Osteocyte (in vitro differentiated cells): ENCODE data around the gene SPOUT1. TPM values are rescaled to one million over a fixed set of nuclear protein-coding genes. Genes with fewer than 3 reads are reported as not detected.

Experiments used
- DNase-seq: peaks from one replicate; pipeline ENCODE4 v3.0.0; 2021; ENCODE audit warnings: mixed read lengths; ENCODE audit not compliant: unreplicated experiment; ENCODE audit errors: extremely low spot score
- H3K27ac Mint-ChIP-seq: one replicate; pipeline ENCODE4 v1.8.0; 2021; ENCODE audit warnings: mild to moderate bottlenecking, mixed read lengths; ENCODE audit not compliant: unreplicated experiment
- H3K27me3 Mint-ChIP-seq: one replicate; pipeline ENCODE4 v1.8.0; 2021; ENCODE audit warnings: mixed read lengths; ENCODE audit not compliant: unreplicated experiment
- H3K36me3 Mint-ChIP-seq: one replicate; pipeline ENCODE4 v1.8.0; 2021; ENCODE audit warnings: mixed read lengths; ENCODE audit not compliant: unreplicated experiment
- H3K4me1 Mint-ChIP-seq: one replicate; pipeline ENCODE4 v1.8.0; 2021; ENCODE audit warnings: mixed read lengths; ENCODE audit not compliant: unreplicated experiment
- H3K4me3 Mint-ChIP-seq: one replicate; pipeline ENCODE4 v1.8.0; 2021; ENCODE audit warnings: mild to moderate bottlenecking, moderate library complexity, mixed read lengths; ENCODE audit not compliant: unreplicated experiment
- H3K9me3 Mint-ChIP-seq: one replicate; pipeline ENCODE4 v1.8.0; 2021; ENCODE audit warnings: mixed read lengths; ENCODE audit not compliant: unreplicated experiment
- total RNA-seq: library from RNA; stranded (reverse); gene quantifications from 2 replicates; pipeline ENCODE4 v1.2.1, GENCODE V29; 2021
- TF ChIP-seq, protein P1 (sequence below): fragments of 200-600 bp; sonication (generic); IDR thresholded peaks from 2 replicates; pipeline ENCODE4 v1.5.0; 2021; ENCODE audit warnings: antibody characterized with exemption, mild to moderate bottlenecking, moderate library complexity

The SPOUT1 gene
- total RNA-seq, 1 donor from 2014 or later: 34.8 TPM

DNA sequence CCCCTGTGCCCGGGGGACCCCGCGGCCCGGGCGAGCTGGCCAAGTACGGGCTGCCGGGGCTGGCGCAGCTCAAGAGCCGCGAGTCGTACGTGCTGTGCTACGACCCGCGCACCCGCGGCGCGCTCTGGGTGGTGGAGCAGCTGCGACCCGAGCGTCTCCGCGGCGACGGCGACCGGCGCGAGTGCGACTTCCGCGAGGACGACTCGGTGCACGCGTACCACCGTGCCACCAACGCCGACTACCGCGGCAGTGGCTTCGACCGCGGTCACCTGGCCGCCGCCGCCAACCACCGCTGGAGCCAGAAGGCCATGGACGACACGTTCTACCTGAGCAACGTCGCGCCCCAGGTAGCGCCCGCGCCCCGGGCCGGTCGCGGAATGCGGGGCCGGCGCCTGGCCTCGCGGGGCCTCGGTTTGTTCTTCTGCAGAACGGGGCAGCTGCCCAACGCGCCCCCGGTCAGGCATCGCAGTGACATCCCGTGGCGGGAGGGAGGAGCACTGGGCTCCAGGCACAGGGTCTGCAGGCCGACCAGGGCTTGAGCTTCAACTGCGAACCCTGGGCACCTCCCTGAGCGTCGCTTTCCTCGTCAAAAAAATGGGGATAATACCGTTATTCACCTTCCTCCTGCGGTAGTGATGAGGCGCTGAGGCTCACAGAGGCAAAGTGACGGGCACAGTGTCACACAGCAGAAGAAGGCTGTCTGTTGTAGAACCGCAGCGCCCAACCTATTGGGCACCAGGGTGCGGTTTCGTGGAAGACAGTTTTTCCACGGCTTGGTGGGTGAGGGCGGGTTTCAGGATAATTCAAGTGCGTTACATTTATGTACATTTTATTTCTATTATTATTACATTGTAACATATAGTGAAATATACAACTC is 10.5 kb downstream of the SPOUT1 start:
- H3K9me3 Mint-ChIP-seq: no peaks in the 10 kb centered on the region
- no peak for DNase-seq
- no peaks in the 10 kb centered on the region for H3K27me3 Mint-ChIP-seq
- peaks cover 13% of the 10 kb centered on the region for H3K4me1 Mint-ChIP-seq
- TF ChIP-seq, protein P1, sequence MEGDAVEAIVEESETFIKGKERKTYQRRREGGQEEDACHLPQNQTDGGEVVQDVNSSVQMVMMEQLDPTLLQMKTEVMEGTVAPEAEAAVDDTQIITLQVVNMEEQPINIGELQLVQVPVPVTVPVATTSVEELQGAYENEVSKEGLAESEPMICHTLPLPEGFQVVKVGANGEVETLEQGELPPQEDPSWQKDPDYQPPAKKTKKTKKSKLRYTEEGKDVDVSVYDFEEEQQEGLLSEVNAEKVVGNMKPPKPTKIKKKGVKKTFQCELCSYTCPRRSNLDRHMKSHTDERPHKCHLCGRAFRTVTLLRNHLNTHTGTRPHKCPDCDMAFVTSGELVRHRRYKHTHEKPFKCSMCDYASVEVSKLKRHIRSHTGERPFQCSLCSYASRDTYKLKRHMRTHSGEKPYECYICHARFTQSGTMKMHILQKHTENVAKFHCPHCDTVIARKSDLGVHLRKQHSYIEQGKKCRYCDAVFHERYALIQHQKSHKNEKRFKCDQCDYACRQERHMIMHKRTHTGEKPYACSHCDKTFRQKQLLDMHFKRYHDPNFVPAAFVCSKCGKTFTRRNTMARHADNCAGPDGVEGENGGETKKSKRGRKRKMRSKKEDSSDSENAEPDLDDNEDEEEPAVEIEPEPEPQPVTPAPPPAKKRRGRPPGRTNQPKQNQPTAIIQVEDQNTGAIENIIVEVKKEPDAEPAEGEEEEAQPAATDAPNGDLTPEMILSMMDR: peak; percentile 28
- peaks cover 6% of the 10 kb centered on the region for H3K36me3 Mint-ChIP-seq
- peak overlapping the region; percentile 50 for H3K27ac Mint-ChIP-seq
- H3K4me3 Mint-ChIP-seq: peak overlapping the region; percentile 74

DNA sequence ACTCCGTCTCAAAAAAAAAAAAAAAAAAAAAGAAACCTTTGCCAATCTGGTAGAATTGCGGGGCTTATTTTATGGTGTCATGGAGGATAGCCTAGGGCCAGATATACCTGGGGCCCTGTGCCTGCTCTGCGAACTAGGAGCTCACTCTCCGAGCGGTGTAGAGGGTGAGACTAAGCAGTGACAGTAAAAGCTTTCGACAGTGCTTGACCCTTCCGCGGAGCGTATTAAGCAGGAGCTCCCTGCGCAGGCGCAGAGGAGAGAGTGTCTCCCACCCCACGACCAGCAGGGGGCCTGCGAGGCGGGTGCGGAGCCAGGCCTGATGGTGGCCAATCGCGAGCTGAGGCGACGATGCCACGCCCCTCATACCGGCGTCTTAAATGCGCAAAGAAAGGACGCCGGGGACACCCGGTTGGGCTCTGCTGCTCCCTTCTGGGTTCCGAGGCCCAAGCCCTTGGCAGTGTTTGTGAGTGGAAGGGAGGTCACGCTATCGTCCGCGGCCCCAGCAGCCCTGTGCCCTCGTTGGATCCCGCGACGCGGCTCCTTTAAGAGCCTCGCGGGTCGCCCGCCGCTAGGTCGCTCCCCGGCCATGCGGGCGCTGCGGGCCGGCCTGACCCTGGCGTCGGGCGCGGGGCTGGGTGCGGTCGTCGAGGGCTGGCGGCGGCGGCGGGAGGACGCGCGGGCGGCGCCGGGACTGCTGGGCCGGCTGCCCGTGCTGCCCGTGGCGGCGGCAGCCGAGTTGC is 11.3 kb downstream of the SPOUT1 start, which contains the start of gene ENDOG:
Gene ENDOG, plus strand, starts transcription at position 402 of the 740 bp plus-strand sequence. Its CDS starts 185 bp downstream, at position 587.
- Mint-ChIP-seq H3K27ac (peak within 1 kb of the TSS; percentile 90), H3K36me3 (peaks cover 6% of the 10 kb centered on the region), H3K4me1 (peaks cover 13% of the 10 kb centered on the region), H3K4me3 (peak within 1 kb of the TSS; percentile 74), H3K9me3 (no peaks in the 10 kb centered on the region), H3K27me3 (no peaks in the 10 kb centered on the region)
- TF ChIP-seq, protein P1: peak; percentile 77
- peak; percentile 100 for DNase-seq

DNA sequence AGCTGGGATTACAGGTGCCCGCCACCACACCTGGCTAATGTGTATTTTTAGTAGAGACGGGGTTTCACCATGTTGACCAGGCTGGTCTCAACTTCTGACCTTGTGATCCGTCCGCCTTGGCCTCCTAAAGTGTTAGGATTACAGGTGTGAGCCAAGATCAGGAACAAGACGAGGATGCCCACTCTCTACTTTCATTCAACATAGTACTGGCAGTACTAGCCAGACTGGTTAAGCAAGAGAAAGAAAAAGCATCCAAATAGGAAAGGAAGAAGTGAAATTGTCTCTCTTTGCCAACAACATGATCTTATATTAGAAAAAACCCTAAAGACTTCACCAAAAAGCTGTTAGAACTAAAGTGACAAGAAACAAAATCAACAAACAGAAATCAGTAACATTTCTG is 18.7 kb downstream of the SPOUT1 start:
- DNase-seq: no peak
- TF ChIP-seq, protein P1: no peak
- Mint-ChIP-seq H3K27me3 (no peaks in the 10 kb centered on the region), H3K4me3 (no peak overlapping the region), H3K27ac (no peak overlapping the region), H3K9me3 (no peaks in the 10 kb centered on the region), H3K36me3 (peaks cover 4% of the 10 kb centered on the region), H3K4me1 (no peaks in the 10 kb centered on the region)

DNA sequence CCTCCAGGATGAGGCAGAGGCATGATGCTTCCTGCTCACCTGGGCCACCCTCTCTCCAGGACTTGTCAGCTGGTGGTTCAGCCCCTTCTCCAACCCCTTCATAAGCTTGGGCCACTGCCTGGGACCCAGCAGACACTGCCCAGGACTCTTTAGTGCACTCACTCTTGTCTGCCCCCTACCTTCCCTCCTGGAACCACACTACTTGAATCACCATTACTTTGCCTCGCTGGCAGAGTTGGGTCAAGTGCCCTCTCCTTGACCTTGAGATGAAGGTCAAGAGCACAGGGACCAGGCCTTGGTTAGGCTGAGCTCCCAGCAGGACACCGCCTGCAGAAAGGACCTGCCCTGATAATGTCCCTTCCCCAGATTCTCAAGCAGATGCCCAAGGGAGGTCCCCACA is 19.8 kb downstream of the SPOUT1 start:
- TF ChIP-seq, protein P1: no peak
- Mint-ChIP-seq H3K4me3 (no peak overlapping the region), H3K4me1 (no peaks in the 10 kb centered on the region), H3K27ac (no peak overlapping the region), H3K9me3 (no peaks in the 10 kb centered on the region), H3K27me3 (no peaks in the 10 kb centered on the region), H3K36me3 (peaks cover 9% of the 10 kb centered on the region)
- DNase-seq: no peak

DNA sequence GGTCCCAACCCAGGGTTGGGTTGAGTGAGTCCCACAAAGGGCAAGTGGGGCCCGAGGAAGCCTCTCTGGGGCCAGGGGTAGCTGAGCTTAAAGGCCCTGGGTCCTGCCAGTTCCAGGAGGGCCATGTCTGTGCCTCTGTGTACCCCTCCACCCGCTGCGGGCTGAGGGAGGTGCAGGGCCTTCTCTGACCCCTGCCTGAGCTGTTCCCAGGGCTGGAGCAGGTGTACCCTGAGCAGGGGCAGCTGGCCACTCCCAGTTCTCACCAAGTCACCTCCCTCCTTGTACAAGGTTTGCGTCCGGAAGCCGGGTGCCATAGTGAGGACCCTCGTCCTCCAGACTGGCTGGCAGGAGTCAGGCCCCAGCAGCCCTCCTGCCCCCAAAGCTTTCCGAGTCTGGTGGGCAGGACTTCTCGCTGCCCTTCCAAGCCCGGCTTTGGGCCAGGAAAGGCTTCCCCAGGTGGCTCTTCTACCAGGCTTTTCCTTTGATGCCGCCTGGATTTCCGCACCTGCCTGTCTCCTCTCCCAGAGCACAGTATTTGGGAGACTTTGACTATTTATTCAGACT is 20.5 kb downstream of the SPOUT1 start:
- TF ChIP-seq, protein P1: no peak

More for the DNA sequence above, 20.5 kb downstream of the SPOUT1 start:
- DNase-seq: no peak
- Mint-ChIP-seq H3K9me3 (no peaks in the 10 kb centered on the region), H3K4me3 (no peak overlapping the region), H3K36me3 (peaks cover 10% of the 10 kb centered on the region), H3K27me3 (no peaks in the 10 kb centered on the region), H3K4me1 (no peaks in the 10 kb centered on the region), H3K27ac (no peak overlapping the region)
